K562 (cell line): ENCODE results near the gene LMAN1L. TPM values are rescaled to one million over a fixed set of nuclear protein-coding genes. Genes with fewer than 3 reads are reported as not detected.

ENCODE experiments used
- FOXM1 ChIP-seq, 2 experiments: fragments of 450-650 bp in 1 of 2; sonication (generic) in 1 of 2; formaldehyde crosslinking in 1 of 2; IDR thresholded peaks; 2 replicates each; pipeline versions ENCODE4 v1.6.1 to v1.9.0; 2017 to 2022; ENCODE audit warnings: low read depth in 2 of 2, mild to moderate bottlenecking in 2 of 2, missing genetic modification reagents in 1 of 2, moderate library complexity in 1 of 2
- HDAC2 ChIP-seq: fragments of 450-650 bp; IDR thresholded peaks from 2 replicates; pipeline ENCODE4 v1.6.1; 2016; ENCODE audit warnings: mild to moderate bottlenecking
- NR2C1 ChIP-seq, 2 experiments: fragments of 450-650 bp; IDR thresholded peaks; 2 replicates each; pipeline ENCODE4 v1.6.1; 2017; ENCODE audit warnings: mild to moderate bottlenecking in 2 of 2, antibody characterized with exemption in 1 of 2, inconsistent platforms in 1 of 2, missing compliant biosample characterization in 1 of 2, missing genetic modification characterization in 1 of 2
- POLR2AphosphoS5 ChIP-seq: IDR thresholded peaks from 2 replicates; pipeline ENCODE4 v1.6.1; 2011; ENCODE audit warnings: mild to moderate bottlenecking, low read depth, low read length, moderate library complexity; ENCODE audit not compliant: control insufficient read depth, insufficient read depth
- RBBP5 ChIP-seq: fragments of 200-600 bp; sonication (generic); IDR thresholded peaks from 2 replicates; pipeline ENCODE4 v1.6.1; 2012; ENCODE audit warnings: borderline replicate concordance, mild to moderate bottlenecking, low read length, control low read depth, inconsistent platforms; ENCODE audit not compliant: insufficient read depth, poor library complexity, severe bottlenecking
- ZNF253 ChIP-seq: fragments of 250-450 bp; sonication (Bioruptor Pico); conservative IDR thresholded peaks from 2 replicates; pipeline ENCODE4 v1.6.1; 2021; ENCODE audit warnings: mild to moderate bottlenecking
- ZNF444 ChIP-seq: fragments of 250-450 bp; sonication (Bioruptor Pico); IDR thresholded peaks from 2 replicates; pipeline ENCODE4 v1.4.0; 2020; ENCODE audit warnings: mild to moderate bottlenecking, moderate library complexity
- polyA plus RNA-seq, 8 experiments: library from polyadenylated mRNA; depleted of rRNA in 4 of 8; stranded (reverse) in 5 of 8; unstranded in 3 of 8; fragments of >200 nt; fragmentation: Nextera tagmentation in 2 of 8; fragmentation: Illumina TruSeq in 1 of 8; extraction: Ambion mirVana in 2 of 8; extraction: Trizol in 1 of 8; gene quantifications; 2 replicates each; pipeline versions ENCODE4 v1.2.1 to v1.2.3, GENCODE V29; 2011 to 2014; ENCODE audit warnings: inconsistent platforms in 1 of 8, missing spikeins in 1 of 8
- total RNA-seq, 7 experiments: library from RNA; depleted of rRNA in 6 of 7; stranded (reverse); fragments of >200 nt in 6 of 7; fragmentation: Illumina TruSeq in 2 of 7; extraction: Trizol in 2 of 7; gene quantifications; 2 replicates each; pipeline versions ENCODE4 v1.2.1 to v1.2.3, GENCODE V29; 2011 to 2021; ENCODE audit warnings: low replicate concordance in 1 of 7
- TF ChIP-seq, protein P1 (sequence below): fragments of 450-650 bp; formaldehyde crosslinking; IDR thresholded peaks from 2 replicates; pipeline ENCODE4 v1.4.0; 2020; ENCODE audit warnings: mild to moderate bottlenecking, moderate library complexity
- TF ChIP-seq, protein P2 (sequence below): fragments of 450-650 bp; IDR thresholded peaks from 2 replicates; pipeline ENCODE4 v1.7.1; 2018; ENCODE audit warnings: mild to moderate bottlenecking, low read depth; ENCODE audit not compliant: partially characterized antibody
- TF ChIP-seq, protein P3 (sequence below): fragments of 450-650 bp; formaldehyde crosslinking; IDR thresholded peaks from 2 replicates; pipeline ENCODE4 v1.4.0; 2022; ENCODE audit warnings: missing genetic modification characterization
- TF ChIP-seq, protein P4 (sequence below): IDR thresholded peaks from 2 replicates; pipeline ENCODE4 v1.6.1; 2012; ENCODE audit warnings: low read depth, low read length, improper control_type of control experiment, borderline replicate concordance
- TF ChIP-seq, protein P5 (sequence below): fragments of 250-450 bp; sonication (Bioruptor Pico); IDR thresholded peaks from 2 replicates; pipeline ENCODE4 v1.4.0; 2020; ENCODE audit warnings: mild to moderate bottlenecking

Gene LMAN1L
- total and polyA plus RNA-seq, 9 of the 15 experiments (the other 6 are each of a cell fraction or from before 2014, with no cell fraction given) = not detected

DNA sequence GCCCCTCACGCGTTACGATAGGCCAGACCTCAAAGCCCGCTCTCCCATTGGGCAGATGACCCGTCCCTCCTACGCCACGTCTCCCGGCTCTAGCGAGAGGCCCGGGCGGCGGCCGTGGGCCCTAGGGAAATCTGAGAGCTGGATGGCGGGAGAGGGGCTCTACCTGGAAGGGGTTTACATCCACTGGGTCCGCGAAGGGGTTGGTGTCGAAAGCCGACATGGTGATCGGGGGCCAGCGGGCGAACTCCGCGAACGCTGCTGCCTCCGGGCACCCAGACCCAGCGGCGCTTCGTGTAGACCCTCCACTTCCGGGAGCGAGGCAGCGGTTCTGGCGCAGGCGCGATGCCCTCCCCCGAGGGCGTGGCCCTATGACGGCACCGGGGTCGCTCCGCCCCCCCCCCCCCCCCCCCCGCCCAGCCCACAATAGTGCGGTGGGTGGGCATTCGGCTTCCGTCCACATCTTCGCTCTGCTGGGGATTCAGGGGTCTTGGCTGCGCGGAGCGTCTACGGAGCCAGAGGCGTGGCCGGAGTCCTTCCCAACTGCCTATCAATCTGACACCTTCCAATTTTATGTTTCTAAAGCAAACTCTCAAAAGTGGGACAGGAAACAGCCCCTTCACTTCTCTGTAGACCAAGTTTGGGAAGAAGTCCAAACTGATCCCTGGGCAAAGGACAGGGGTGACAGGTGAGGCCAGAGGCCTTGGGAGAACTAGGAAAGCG, 60.6 kb downstream of the LMAN1L start, which contains the start of gene SCAMP2 (continued):
- TF ChIP-seq, protein P1, sequence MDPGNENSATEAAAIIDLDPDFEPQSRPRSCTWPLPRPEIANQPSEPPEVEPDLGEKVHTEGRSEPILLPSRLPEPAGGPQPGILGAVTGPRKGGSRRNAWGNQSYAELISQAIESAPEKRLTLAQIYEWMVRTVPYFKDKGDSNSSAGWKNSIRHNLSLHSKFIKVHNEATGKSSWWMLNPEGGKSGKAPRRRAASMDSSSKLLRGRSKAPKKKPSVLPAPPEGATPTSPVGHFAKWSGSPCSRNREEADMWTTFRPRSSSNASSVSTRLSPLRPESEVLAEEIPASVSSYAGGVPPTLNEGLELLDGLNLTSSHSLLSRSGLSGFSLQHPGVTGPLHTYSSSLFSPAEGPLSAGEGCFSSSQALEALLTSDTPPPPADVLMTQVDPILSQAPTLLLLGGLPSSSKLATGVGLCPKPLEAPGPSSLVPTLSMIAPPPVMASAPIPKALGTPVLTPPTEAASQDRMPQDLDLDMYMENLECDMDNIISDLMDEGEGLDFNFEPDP (CRISPR knock-in tag) = peak; percentile 68; the same call in 1 of the 2 replicates
- TF ChIP-seq, protein P2, sequence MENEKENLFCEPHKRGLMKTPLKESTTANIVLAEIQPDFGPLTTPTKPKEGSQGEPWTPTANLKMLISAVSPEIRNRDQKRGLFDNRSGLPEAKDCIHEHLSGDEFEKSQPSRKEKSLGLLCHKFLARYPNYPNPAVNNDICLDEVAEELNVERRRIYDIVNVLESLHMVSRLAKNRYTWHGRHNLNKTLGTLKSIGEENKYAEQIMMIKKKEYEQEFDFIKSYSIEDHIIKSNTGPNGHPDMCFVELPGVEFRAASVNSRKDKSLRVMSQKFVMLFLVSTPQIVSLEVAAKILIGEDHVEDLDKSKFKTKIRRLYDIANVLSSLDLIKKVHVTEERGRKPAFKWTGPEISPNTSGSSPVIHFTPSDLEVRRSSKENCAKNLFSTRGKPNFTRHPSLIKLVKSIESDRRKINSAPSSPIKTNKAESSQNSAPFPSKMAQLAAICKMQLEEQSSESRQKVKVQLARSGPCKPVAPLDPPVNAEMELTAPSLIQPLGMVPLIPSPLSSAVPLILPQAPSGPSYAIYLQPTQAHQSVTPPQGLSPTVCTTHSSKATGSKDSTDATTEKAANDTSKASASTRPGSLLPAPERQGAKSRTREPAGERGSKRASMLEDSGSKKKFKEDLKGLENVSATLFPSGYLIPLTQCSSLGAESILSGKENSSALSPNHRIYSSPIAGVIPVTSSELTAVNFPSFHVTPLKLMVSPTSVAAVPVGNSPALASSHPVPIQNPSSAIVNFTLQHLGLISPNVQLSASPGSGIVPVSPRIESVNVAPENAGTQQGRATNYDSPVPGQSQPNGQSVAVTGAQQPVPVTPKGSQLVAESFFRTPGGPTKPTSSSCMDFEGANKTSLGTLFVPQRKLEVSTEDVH = peak; percentile 72
- TF ChIP-seq HDAC2 (peak; percentile 60; the same call in 1 of the 2 replicates), ZNF253 (CRISPR knock-in tag) (no peak), RBBP5 (peak; percentile 86), POLR2AphosphoS5 (peak; percentile 71; the same call in 1 of the 2 replicates), NR2C1 (IDR thresholded peaks at IDR 0.05) (no peak), NR2C1 (tag; IDR thresholded peaks at IDR 0.05) (peak; percentile 50; the same call in 1 of the 2 replicates), FOXM1 (IDR thresholded peaks at IDR 0.05; ENCODE audit: low read depth) (peak; percentile 37; the same call in 1 of the 2 replicates), FOXM1 (CRISPR knock-in tag; IDR thresholded peaks at IDR 0.05; ENCODE audit: low read depth) (0 out of 2 replicates have a peak, but pooled peaks have one; percentile 52), ZNF444 (no peak)
- TF ChIP-seq, protein P3, sequence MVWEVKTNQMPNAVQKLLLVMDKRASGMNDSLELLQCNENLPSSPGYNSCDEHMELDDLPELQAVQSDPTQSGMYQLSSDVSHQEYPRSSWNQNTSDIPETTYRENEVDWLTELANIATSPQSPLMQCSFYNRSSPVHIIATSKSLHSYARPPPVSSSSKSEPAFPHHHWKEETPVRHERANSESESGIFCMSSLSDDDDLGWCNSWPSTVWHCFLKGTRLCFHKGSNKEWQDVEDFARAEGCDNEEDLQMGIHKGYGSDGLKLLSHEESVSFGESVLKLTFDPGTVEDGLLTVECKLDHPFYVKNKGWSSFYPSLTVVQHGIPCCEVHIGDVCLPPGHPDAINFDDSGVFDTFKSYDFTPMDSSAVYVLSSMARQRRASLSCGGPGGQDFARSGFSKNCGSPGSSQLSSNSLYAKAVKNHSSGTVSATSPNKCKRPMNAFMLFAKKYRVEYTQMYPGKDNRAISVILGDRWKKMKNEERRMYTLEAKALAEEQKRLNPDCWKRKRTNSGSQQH (CRISPR knock-in tag) = peak; percentile 64; the same call in 1 of the 2 replicates
- TF ChIP-seq, protein P4, sequence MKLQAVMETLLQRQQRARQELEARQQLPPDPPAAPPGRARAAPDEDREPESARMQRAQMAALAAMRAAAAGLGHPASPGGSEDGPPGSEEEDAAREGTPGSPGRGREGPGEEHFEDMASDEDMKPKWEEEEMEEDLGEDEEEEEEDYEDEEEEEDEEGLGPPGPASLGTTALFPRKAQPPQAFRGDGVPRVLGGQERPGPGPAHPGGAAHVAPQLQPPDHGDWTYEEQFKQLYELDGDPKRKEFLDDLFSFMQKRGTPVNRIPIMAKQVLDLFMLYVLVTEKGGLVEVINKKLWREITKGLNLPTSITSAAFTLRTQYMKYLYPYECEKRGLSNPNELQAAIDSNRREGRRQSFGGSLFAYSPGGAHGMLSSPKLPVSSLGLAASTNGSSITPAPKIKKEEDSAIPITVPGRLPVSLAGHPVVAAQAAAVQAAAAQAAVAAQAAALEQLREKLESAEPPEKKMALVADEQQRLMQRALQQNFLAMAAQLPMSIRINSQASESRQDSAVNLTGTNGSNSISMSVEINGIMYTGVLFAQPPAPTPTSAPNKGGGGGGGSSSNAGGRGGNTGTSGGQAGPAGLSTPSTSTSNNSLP = no peak
- TF ChIP-seq, protein P5, sequence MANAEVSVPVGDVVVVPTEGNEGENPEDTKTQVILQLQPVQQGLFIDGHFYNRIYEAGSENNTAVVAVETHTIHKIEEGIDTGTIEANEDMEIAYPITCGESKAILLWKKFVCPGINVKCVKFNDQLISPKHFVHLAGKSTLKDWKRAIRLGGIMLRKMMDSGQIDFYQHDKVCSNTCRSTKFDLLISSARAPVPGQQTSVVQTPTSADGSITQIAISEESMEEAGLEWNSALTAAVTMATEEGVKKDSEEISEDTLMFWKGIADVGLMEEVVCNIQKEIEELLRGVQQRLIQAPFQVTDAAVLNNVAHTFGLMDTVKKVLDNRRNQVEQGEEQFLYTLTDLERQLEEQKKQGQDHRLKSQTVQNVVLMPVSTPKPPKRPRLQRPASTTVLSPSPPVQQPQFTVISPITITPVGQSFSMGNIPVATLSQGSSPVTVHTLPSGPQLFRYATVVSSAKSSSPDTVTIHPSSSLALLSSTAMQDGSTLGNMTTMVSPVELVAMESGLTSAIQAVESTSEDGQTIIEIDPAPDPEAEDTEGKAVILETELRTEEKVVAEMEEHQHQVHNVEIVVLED (CRISPR knock-in tag) = peak; percentile 64
